Brain microvascular endothelial cell (primary cell): Measurements from ENCODE around the gene ZNF526.

Experiments
- DNase-seq: peaks from one replicate; pipeline ENCODE4 v3.0.0-alpha.2; 2020
- H3K27ac ChIP-seq: fragments of 250-450 bp; sonication (Bioruptor Pico); 2 replicates; pipeline ENCODE4 v1.5.1; 2020; ENCODE audit warnings: mild to moderate bottlenecking, moderate library complexity
- H3K27me3 ChIP-seq: fragments of 250-450 bp; sonication (Bioruptor Pico); replicated peaks from 2 replicates; pipeline ENCODE4 v1.5.1; 2020; ENCODE audit warnings: mild to moderate bottlenecking
- H3K36me3 ChIP-seq: fragments of 250-450 bp; sonication (Bioruptor Pico); replicated peaks from 2 replicates; pipeline ENCODE4 v1.5.1; 2020; ENCODE audit warnings: mild to moderate bottlenecking
- H3K4me3 ChIP-seq: 2 replicates; pipeline ENCODE4 v1.5.1; 2011; ENCODE audit warnings: low read depth, mild to moderate bottlenecking, control low read depth, low read length, moderate library complexity
- in situ Hi-C: cut with HindIII; loops from 2 replicates; pipeline ENCODE4 v1.10.0; 2017; ENCODE audit warnings: low sequenced_read_pairs, low pct_ligation_motif_present
- TF ChIP-seq, protein P1 (sequence below): IDR thresholded peaks from 2 replicates; pipeline ENCODE4 v1.5.1; 2011; ENCODE audit warnings: low read depth, mild to moderate bottlenecking, moderate library complexity, low read length, control low read depth, inconsistent platforms; ENCODE audit errors: missing control alignments

ZNF526 gene

GRCh38 chr19:42271045-42271419 lies 50.9 kb downstream of the ZNF526 start:
- H3K4me3 ChIP-seq, result peak overlapping the region; percentile 72
- no peaks in the 10 kb centered on the region for H3K27me3 ChIP-seq
- DNase-seq, result no peak
- TF ChIP-seq, protein P1, sequence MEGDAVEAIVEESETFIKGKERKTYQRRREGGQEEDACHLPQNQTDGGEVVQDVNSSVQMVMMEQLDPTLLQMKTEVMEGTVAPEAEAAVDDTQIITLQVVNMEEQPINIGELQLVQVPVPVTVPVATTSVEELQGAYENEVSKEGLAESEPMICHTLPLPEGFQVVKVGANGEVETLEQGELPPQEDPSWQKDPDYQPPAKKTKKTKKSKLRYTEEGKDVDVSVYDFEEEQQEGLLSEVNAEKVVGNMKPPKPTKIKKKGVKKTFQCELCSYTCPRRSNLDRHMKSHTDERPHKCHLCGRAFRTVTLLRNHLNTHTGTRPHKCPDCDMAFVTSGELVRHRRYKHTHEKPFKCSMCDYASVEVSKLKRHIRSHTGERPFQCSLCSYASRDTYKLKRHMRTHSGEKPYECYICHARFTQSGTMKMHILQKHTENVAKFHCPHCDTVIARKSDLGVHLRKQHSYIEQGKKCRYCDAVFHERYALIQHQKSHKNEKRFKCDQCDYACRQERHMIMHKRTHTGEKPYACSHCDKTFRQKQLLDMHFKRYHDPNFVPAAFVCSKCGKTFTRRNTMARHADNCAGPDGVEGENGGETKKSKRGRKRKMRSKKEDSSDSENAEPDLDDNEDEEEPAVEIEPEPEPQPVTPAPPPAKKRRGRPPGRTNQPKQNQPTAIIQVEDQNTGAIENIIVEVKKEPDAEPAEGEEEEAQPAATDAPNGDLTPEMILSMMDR, result no peak
- in situ Hi-C loops, result no loop called here
- peak overlapping the region; percentile 86 for H3K27ac ChIP-seq
- H3K36me3 ChIP-seq, result peaks cover 31% of the 10 kb centered on the region

DNA sequence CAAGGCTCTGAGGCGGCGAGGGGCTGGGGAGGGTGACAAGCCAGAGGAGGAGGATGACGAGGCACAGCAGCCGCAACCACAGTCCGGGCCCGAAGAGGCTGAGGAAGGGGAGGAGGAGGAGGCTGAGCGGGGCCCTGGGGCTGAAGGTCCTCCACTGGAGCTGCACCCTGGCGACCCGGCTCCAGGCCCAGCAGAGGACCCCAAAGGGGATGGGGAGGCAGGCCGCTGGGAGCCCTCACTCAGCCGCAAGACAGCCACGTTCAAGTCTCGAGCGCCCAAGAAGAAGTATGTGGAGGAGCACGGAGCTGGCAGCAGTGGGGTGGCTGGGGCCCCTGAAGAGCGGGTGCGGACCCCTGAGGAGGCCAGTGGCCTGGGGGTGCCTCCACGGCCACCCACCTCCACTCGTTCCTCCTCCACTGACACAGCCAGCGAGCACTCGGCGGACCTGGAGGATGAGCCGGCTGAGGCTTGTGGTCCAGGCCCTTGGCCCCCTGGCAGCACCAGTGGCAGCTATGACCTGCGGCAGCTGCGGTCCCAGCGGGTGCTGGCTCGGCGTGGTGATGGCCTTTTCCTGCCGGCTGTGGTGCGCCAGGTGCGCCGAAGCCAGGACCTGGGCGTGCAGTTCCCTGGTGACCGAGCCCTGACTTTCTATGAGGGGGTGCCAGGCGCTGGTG lies 51.9 kb downstream of the ZNF526 start:
- in situ Hi-C loops, result no loop called here
- Histone ChIP-seq H3K4me3 (no peak overlapping the region), H3K36me3 (peaks cover 33% of the 10 kb centered on the region), H3K27ac (no peak overlapping the region), H3K27me3 (no peaks in the 10 kb centered on the region)
- DNase-seq, result no peak
- TF ChIP-seq, protein P1, result no peak

- in situ Hi-C loops, result no loop called here
- H3K36me3 ChIP-seq, result peaks cover 33% of the 10 kb centered on the region
- TF ChIP-seq, protein P1, result no peak
- H3K4me3 ChIP-seq, result no peak overlapping the region
- no peaks in the 10 kb centered on the region for H3K27me3 ChIP-seq
- no peak overlapping the region for H3K27ac ChIP-seq
- DNase-seq, result no peak
Measured at GRCh38 chr19:42272535-42272897, 52.4 kb downstream of the ZNF526 start.

GRCh38 chr19:42272989-42273406 lies 52.9 kb downstream of the ZNF526 start:
- no peak for DNase-seq
- Histone ChIP-seq H3K4me3 (no peak overlapping the region), H3K27me3 (no peaks in the 10 kb centered on the region), H3K27ac (no peak overlapping the region), H3K36me3 (peaks cover 36% of the 10 kb centered on the region)
- TF ChIP-seq, protein P1, result no peak
- in situ Hi-C loops, result no loop called here

DNA sequence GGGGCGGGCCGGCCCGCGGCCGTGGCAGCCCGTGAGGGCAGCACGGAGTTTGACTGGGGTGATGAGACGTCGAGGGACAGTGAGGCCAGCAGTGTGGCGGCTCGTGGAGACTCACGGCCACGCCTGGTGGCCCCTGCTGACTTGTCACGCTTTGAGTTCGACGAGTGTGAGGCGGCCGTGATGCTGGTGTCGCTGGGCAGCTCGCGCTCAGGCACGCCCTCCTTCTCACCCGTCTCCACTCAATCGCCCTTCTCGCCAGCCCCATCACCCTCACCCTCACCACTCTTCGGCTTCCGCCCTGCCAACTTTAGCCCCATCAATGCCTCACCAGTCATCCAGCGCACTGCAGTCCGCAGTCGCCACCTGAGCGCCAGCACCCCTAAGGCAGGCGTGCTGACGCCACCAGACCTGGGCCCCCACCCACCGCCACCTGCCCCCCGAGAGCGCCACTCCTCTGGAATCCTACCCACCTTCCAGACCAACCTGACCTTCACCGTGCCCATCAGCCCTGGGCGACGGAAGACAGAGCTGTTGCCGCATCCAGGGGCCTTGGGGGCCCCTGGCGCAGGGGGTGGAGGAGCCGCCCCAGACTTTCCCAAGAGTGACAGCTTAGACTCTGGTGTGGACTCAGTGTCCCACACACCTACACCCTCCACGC lies 53.4 kb downstream of the ZNF526 start:
- Histone ChIP-seq H3K27ac (no peak overlapping the region), H3K27me3 (no peaks in the 10 kb centered on the region), H3K36me3 (peaks cover 36% of the 10 kb centered on the region), H3K4me3 (no peak overlapping the region)
- DNase-seq, result no peak
- TF ChIP-seq, protein P1, result no peak
- in situ Hi-C loops, result no loop called here
